Prostate gland (tissue), 2 donors: Measurements from ENCODE around the gene RAB35. TPM values are rescaled to one million over a fixed set of nuclear protein-coding genes. Genes with fewer than 3 reads are reported as not detected.

Experiments
- DNase-seq: peaks from one replicate; pipeline ENCODE4 v3.0.0-alpha.2; 2019; ENCODE audit warnings: low spot score
- H3K27ac ChIP-seq, 2 donors: fragments of 200-600 bp; sonication (generic); 2 replicates each; pipeline ENCODE4 v1.5.1; 2017 to 2019
- H3K27me3 ChIP-seq: fragments of 200-600 bp; sonication (generic); replicated peaks from 2 replicates; pipeline ENCODE4 v1.5.1; 2019; ENCODE audit not compliant: insufficient read depth
- H3K36me3 ChIP-seq, 2 donors: fragments of 200-600 bp; sonication (generic); 1 replicate in 1 of 2; 2 replicates in 1 of 2; pipeline versions ENCODE4 v1.5.1 to v1.8.1; 2017 to 2019
- H3K4me1 ChIP-seq: fragments of 200-600 bp; sonication (generic); replicated peaks from 2 replicates; pipeline ENCODE4 v1.5.1; 2019
- H3K4me3 ChIP-seq, 2 donors: fragments of 200-600 bp; sonication (generic); 2 replicates each; pipeline ENCODE4 v1.5.1; 2017 to 2019
- H3K9me3 ChIP-seq: fragments of 200-600 bp; sonication (generic); 2 replicates; pipeline ENCODE4 v1.5.1; 2017
- POLR2A ChIP-seq: fragments of 450-650 bp; IDR thresholded peaks from one replicate; pipeline ENCODE4 v1.6.1; 2016; ENCODE audit warnings: antibody characterized with exemption, mild to moderate bottlenecking
- POLR2AphosphoS5 ChIP-seq: sonication (generic); formaldehyde crosslinking; IDR thresholded peaks from one replicate; pipeline ENCODE4 v1.6.1; 2017; ENCODE audit warnings: antibody characterized with exemption
- WGBS: methylation state at CpG from one replicate; pipeline ENCODE4 v1.1.5; 2018; 5-methylcytosine and 5-hydroxymethylcytosine counted together
- intact Hi-C: fragments of 100-400 bp; cut with DNase I; formaldehyde crosslinking; loops from one replicate; pipeline ENCODE4 v1.14.2; 2022
- total RNA-seq, 2 donors: library from RNA; depleted of rRNA; stranded (reverse); fragments of >200 nt; gene quantifications; one replicate each; pipeline ENCODE4 v1.1.0, GENCODE V29; 2016
- TF ChIP-seq, protein P1 (sequence below), 4 experiments: fragments of 200-600 bp in 2 of 4; fragments of 450-650 bp in 2 of 4; sonication (generic) in 2 of 4; IDR thresholded peaks; 1 replicate in 3 of 4; 2 replicates in 1 of 4; pipeline ENCODE4 v1.5.1; 2016 to 2019; ENCODE audit warnings: antibody characterized with exemption in 4 of 4, mild to moderate bottlenecking in 2 of 4, moderate library complexity in 2 of 4

Gene RAB35
- total RNA-seq, 2 donors from 2014 or later, result 26.6 to 41.1 TPM

DNA sequence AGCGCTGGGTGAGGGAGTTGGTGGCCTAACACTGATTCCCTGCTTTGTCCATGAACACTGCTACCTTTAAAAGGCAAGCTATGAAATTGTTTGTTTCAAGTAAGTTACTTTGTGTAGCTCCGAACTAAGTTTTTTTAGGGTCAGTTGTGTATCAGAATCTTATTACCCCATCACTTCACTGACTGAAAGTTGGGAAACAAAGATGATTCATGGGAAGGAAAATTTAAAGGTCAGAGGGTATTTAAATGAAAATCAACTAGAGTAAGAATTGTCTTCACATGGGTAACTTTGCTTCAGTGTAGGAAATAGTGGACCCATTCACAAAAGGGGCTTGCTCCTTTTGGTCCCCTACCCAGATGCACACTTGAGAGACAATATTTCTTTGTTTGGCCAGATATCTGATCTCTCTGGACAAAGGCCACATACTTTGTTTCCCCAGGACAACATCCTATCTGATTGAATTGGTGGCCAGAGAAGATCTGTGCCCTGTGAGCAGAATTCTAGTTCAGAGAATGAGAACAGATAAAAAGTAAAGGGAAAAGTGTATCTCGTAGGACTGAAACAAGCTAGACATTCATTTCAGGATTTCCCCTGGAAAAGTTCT is 53.5 kb downstream of the RAB35 start:
- intact Hi-C loops, result no loop called here
- Histone ChIP-seq H3K4me3 (no peak overlapping the region), H3K36me3 (no peaks in the 10 kb centered on the region), H3K27me3 (no peaks in the 10 kb centered on the region), H3K4me1 (no peaks in the 10 kb centered on the region), H3K9me3 (no peaks in the 10 kb centered on the region), H3K27ac (no peak overlapping the region)
- WGBS, result 92% methylated on average over 3 of the region's 3 CpGs
- no peak for DNase-seq
- TF ChIP-seq POLR2AphosphoS5 (no peak), POLR2A (no peak)
- TF ChIP-seq, protein P1, sequence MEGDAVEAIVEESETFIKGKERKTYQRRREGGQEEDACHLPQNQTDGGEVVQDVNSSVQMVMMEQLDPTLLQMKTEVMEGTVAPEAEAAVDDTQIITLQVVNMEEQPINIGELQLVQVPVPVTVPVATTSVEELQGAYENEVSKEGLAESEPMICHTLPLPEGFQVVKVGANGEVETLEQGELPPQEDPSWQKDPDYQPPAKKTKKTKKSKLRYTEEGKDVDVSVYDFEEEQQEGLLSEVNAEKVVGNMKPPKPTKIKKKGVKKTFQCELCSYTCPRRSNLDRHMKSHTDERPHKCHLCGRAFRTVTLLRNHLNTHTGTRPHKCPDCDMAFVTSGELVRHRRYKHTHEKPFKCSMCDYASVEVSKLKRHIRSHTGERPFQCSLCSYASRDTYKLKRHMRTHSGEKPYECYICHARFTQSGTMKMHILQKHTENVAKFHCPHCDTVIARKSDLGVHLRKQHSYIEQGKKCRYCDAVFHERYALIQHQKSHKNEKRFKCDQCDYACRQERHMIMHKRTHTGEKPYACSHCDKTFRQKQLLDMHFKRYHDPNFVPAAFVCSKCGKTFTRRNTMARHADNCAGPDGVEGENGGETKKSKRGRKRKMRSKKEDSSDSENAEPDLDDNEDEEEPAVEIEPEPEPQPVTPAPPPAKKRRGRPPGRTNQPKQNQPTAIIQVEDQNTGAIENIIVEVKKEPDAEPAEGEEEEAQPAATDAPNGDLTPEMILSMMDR (IDR thresholded peaks at IDR 0.05), result no peak

DNA sequence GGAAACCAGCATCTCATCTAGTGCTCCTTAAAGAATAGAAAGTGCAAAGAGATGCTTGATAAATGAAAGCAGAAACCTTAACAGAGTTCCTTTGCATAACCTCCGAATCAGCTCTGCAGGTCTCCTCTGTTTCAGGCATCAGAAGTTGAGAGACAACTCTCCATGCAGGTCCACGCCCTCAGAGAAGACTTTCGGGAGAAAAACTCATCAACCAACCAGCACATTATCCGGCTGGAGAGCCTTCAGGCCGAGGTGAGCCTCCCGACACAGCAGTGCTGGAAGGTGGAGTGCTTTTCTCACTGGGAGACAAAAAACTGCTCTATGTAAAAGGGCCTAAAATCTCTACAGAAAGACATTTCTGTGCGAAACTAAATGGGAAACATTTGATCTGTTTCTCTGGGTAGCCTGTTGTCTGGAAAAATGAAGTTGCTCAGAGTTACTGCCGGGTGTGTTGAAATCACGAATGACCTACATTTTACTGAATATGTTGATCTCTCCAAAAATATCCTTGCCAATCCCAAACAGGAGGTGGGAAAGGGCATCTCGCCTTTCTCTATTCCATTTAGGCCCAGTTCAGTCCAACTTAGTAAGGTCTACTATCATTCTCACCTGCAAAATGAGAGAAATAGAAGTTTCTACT is 54.9 kb downstream of the RAB35 start:
- no peaks in the 10 kb centered on the region for H3K36me3 ChIP-seq
- TF ChIP-seq, protein P1 (IDR thresholded peaks at IDR 0.05), result no peak
- TF ChIP-seq POLR2A (no peak), POLR2AphosphoS5 (no peak)
- H3K4me1 ChIP-seq, result no peaks in the 10 kb centered on the region
- intact Hi-C loops, result no loop called here
- H3K4me3 ChIP-seq, result no peak overlapping the region
- no peak overlapping the region for H3K27ac ChIP-seq
- WGBS, result 90% methylated on average over 10 of the region's 10 CpGs
- H3K27me3 ChIP-seq, result no peaks in the 10 kb centered on the region
- no peaks in the 10 kb centered on the region for H3K9me3 ChIP-seq
- no peak for DNase-seq

GRCh38 chr12:120060717-120061116 is 55.8 kb downstream of the RAB35 start:
- Histone ChIP-seq H3K27ac (no peak overlapping the region), H3K27me3 (no peaks in the 10 kb centered on the region), H3K4me3 (no peak overlapping the region), H3K36me3 (no peaks in the 10 kb centered on the region), H3K9me3 (no peaks in the 10 kb centered on the region), H3K4me1 (no peaks in the 10 kb centered on the region)
- TF ChIP-seq POLR2A (no peak), POLR2AphosphoS5 (no peak)
- TF ChIP-seq, protein P1 (IDR thresholded peaks at IDR 0.05), result no peak
- DNase-seq, result no peak
- WGBS, result 65% methylated on average over 5 of the region's 5 CpGs
- intact Hi-C loops, result no loop called here

DNA sequence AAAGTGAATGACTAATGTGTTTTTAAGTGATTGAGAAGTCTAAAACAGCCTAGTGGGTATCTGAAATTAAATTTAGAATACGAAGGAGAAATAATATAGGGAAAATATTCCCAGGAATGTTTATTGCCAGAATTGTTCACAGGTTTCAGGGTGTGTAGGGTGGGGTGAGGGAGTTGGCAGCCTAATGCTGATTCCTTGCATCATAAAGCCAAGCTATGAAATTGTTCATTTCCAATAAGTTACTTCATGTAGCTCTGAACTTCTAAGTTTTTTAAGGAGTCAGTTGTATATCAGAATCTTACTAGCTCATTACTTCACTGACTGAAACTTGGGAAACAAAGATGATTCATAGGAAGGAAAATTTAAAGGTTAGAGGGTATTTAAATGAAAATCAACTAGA is 56.4 kb downstream of the RAB35 start:
- intact Hi-C loops, result no loop called here
- H3K27me3 ChIP-seq, result no peaks in the 10 kb centered on the region
- H3K9me3 ChIP-seq, result no peaks in the 10 kb centered on the region
- H3K4me3 ChIP-seq, result no peak overlapping the region
- no peak for DNase-seq
- no peaks in the 10 kb centered on the region for H3K4me1 ChIP-seq
- no peaks in the 10 kb centered on the region for H3K36me3 ChIP-seq
- TF ChIP-seq, protein P1 (IDR thresholded peaks at IDR 0.05), result no peak
- TF ChIP-seq POLR2A, result no peak
- TF ChIP-seq POLR2AphosphoS5, result no peak
- WGBS, result 98% methylated on average over 1 of the region's 1 CpG
- H3K27ac ChIP-seq, result no peak overlapping the region

GRCh38 chr12:120056739-120057138 is 59.8 kb downstream of the RAB35 start:
- intact Hi-C loops, result no loop called here
- Histone ChIP-seq H3K27ac (no peak overlapping the region), H3K27me3 (no peaks in the 10 kb centered on the region), H3K36me3 (no peaks in the 10 kb centered on the region), H3K4me3 (no peak overlapping the region), H3K9me3 (no peaks in the 10 kb centered on the region), H3K4me1 (no peaks in the 10 kb centered on the region)
- WGBS, result 59% methylated on average over 5 of the region's 5 CpGs
- DNase-seq, result no peak
- TF ChIP-seq, protein P1 (IDR thresholded peaks at IDR 0.05), result no peak
- TF ChIP-seq POLR2AphosphoS5, result no peak
- TF ChIP-seq POLR2A, result no peak
